Stimulated activated CD8-positive, alpha-beta memory T cell treated with anti-CD3 and anti-CD28 coated beads, Interleukin-15, amount 100 ng/mL, for 1 hour (primary cell): ENCODE measurements around the gene CPA1.

Source experiments
- DNase-seq: peaks from one replicate; pipeline ENCODE4 v3.0.0-alpha.2; 2020; ENCODE audit warnings: low read depth

CPA1 gene

DNA sequence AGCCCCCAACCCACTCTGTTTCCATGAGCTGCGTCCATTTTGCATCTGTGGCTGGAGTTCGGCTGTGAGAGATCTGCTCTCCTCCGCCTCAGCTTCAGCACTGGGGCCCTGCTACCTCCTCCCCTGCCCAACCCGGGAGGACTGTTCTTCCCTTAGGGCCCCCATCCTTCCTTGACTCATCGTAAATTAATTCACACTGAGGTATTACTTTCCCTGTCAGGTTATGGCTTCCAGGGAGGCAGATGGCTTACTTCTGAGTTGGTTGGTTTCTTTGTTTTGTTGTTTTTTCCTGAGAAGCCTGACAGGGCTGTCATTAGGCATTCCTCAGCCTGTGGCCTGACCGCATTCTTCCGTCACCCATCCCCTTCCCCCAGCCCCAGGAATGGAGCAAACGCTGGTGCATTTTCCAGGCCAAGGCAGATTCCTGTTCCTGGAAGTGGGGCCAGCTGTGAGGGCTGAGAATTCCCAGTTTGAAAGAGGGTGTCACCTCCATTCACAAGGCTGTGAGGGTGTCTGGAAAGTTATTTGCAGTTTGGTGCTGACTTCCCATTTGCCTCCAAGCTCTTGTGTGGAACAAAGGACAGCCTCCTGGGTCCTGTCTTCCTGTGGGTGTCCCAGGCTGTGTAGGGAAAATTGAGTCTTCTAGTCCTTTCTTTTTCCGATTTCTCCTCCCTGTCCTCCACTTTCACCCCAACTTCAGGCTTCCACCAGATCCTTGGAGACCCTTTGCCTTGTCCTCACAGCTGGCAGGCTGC, 24.0 kb upstream of the CPA1 start:
- DNase-seq, result no peak

GRCh38 chr7:130356876-130357611, 23.2 kb upstream of the CPA1 start:
- no peak for DNase-seq

DNA sequence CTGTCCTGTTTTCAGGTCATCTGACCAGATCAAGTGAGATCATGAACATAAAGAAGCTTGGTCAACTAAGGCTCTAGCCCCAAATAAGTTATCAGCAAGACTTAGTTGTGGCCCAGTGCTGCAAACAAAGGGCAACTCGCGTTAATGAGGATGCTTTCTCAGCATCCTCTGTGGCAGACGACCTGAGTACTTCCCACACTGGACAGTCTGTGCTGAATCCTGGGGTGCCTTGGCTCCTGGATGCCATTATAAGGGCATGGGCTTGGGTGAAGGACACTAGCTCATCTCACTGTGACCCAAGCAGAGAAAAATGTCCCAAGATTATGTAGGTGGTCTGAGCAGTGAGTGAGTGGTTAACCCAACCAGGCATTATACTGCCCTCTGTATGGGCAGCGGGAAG, 21.8 kb upstream of the CPA1 start:
- no peak for DNase-seq

DNA sequence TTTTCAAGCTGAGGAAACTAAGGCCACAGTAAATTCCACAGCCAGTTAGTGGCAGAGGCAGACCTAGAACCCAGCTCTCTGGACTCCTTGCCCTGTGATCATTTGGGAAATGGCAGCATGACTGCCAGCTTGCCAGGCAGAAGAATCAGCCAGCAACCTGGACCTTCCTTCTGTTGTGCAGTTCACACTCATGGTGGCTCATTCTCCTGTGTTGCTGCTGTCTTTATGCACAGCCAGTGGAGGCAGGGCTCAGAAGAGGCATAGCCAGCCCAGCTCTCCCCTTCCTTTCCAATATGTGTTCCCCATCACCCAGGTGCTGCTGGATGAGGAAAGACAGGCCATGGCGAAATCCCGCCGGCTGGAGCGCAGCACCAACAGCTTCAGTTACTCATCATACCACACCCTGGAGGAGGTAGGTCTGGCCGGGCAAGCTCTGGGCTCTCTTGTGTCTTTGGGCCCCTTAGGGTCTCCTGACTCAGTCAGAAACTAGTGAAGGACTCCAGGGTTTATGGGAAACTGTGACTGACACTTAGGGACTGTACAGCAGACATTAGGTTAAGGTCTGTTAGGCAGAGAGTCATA, 20.9 kb upstream of the CPA1 start:
- DNase-seq, result no peak

- no peak for DNase-seq
These were observed 19.8 kb upstream of the CPA1 start for GRCh38 chr7:130360518-130360917.

- DNase-seq, result no peak
These were observed 18.6 kb upstream of the CPA1 start for GRCh38 chr7:130361681-130362080.

- no peak for DNase-seq
These were observed 18.0 kb upstream of the CPA1 start for GRCh38 chr7:130362251-130362816.

- no peak for DNase-seq
These were observed 17.1 kb upstream of the CPA1 start for GRCh38 chr7:130363026-130363847.

DNA sequence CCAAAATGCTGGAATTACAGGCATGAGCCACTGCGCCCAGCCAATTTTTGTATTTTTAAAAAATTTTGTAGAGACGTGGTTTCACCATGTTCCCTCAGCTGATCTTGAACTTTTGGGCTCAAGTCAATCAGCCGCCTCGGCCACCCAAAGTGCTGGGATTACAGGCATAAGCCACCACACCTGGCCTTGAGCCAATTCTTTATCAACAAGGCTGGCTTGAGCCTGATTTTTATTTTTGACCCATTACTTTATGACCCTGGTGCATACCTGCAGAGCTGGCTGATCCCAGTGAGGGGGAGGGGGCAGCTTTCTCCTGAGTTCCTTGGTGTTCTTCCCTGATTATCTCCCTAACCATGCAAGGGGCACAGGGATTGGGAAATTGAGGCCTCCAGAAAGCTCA, 15.8 kb upstream of the CPA1 start:
- no peak for DNase-seq

DNA sequence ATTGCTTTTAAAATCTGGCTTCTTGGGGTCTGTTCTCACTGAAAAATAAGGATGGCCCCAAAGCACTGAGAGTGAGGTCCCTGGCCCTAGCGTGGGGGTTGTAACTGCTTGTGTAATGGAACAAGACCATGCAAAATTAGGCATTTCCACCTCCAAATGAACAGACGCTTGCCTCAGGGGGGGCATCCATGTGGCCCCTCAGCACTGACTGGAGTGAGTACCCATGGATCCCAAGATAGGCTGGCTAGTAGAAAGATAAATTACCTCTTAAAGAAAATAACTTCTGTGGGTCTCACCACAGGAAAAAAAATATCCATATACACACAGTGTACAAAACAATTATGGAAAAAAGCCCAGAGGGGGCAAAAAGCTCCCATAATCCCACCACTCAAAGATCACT, 15.2 kb upstream of the CPA1 start:
- DNase-seq, result no peak

DNA sequence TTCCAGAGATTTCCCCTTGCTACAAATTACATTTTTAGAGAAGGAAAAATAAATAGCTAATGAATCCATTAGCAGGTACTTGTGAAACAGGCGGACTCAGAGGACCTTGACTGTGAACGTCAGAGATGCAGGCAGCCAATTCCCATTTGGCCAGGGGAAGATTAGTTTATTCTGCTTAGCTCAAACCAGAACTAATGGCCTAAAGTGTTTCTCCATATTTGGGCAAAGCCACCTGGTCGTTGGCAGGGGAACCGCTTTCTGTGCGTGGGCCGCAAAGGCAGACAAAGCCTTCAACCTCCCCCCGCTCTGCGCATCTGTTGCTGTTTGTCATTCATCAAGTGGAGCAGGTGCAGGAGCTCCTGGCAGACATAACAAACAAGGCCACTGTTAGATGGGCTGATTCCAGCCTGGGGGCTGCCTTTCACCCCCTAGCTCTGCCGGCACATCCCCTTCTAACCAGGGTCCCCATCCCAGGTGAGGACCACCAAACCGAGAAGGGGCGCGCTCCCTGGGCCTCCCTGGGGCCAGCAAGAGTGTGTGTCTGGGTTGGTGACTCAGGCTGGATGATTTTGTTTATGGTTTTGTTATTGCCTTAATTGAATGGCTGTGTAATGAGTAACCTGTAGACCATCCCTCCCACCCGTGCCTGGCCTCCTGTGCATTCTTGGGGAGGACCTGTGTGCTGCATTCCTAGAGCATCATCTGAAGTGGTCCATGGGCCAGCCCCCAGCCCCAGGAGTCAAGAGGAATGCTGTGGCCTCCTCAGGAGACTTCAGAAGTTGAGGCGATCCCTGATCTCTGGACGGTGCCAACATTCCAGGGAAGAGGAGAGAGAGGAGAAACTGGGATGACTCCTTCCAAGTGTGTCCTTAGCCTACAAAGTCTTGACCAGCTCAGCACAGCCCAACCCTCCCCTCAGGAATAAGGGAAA, 14.5 kb upstream of the CPA1 start:
- DNase-seq, result no peak

DNA sequence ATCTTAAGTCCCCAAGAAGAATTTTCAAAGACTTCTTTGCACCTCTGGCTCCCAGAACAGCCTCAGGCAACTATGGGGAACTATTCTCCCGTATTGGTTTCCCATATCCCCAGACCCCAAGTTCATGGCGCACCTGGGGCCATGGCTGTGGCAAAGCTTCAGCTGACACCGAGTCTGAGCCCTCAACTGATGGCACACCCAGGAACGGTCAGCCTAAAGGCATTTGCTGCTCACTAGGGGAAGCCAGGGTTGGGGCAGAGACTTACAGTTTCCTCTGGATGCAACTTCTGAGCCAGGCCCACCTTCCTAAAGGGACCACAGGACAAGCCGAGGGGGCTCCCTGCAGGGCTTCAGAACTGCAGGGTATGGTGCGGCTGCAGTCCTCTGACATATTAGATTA, 13.7 kb upstream of the CPA1 start:
- no peak for DNase-seq

DNA sequence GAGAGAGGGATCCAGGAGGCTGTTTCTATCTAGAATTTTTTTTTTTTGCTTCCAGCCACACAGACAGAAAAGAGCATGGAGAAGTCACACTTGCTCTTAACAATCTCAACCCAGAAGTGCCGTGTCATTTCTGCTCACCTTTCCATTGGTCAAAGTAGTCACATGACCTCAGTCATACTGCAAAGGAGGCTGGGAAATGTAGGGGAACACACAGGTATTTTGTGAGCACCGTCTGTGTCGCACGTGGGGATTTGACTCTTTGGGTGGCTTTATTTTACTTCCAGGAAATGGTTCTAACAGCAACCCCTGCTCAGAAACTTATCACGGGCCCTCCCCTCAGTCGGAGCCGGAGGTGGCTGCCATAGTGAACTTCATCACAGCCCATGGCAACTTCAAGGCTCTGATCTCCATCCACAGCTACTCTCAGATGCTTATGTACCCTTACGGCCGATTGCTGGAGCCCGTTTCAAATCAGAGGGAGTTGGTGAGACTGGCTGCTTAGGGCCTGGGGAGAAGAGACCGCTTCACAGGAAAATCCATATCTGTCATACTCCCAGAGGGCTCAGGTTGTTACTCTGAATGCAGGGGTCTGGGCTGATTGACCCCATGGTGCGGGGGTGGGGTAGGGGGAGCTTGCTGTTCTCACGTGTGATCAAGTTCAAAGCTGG, 13.1 kb upstream of the CPA1 start:
- DNase-seq, result no peak

DNA sequence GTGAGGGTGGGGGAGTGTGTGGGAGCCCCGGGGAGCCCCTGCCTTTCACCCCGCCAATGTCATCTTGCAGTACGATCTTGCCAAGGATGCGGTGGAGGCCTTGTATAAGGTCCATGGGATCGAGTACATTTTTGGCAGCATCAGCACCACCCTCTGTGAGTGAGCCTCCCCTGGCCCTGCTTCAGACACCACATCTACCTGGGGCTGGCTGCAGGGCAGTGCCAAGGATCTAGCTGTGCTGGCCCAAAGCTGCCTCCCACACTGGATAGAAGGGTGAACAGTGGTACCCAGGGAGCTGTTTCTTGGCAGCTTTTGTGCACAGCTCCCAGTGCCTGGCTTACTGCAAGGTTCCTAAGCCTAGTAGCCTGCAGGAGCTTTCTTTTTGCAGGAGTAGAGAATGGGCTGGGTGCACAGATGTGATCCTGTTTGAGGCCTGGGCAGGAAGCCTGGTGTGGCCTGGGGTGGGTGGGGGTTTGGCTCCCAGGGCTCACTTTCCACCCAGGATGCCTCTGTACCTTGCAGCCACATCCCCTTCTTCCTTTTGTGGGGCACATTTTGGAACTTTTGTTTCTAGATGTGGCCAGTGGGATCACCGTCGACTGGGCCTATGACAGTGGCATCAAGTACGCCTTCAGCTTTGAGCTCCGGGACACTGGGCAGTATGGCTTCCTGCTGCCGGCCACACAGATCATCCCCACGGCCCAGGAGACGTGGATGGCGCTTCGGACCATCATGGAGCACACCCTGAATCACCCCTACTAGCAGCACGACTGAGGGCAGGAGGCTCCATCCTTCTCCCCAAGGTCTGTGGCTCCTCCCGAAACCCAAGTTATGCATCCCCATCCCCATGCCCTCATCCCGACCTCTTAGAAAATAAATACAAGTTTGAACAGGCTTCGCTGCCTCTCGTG, 12.2 kb upstream of the CPA1 start:
- no peak for DNase-seq

DNA sequence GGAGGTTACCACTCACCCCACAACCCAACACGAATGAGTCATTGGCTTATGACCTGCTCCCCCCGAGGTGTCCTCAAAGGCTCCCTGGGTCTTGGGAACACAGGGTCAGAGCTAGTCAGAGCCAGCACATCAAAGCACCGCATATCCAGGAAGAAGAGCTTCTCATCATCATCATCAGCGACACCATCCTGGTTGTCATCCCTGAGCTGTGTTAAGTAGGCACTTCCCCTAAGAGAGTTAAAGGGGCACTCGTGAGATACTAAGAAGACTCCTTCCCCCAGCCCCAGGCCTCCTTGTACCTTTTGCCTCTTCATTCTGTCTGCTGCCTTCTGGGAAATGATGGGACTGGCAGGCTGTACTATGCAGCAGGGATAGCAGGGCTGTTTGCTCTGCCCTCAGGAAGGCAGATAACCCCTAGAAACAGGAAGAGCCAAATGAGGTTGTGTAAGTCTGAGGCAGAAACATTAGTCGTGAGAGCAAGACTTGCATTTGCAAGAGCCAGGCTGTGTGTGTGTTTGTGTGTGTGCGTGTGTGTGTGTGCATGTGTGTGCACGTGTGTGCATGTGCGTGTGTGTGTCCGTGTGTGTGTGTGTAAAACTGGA, 11.1 kb upstream of the CPA1 start:
- no peak for DNase-seq

DNA sequence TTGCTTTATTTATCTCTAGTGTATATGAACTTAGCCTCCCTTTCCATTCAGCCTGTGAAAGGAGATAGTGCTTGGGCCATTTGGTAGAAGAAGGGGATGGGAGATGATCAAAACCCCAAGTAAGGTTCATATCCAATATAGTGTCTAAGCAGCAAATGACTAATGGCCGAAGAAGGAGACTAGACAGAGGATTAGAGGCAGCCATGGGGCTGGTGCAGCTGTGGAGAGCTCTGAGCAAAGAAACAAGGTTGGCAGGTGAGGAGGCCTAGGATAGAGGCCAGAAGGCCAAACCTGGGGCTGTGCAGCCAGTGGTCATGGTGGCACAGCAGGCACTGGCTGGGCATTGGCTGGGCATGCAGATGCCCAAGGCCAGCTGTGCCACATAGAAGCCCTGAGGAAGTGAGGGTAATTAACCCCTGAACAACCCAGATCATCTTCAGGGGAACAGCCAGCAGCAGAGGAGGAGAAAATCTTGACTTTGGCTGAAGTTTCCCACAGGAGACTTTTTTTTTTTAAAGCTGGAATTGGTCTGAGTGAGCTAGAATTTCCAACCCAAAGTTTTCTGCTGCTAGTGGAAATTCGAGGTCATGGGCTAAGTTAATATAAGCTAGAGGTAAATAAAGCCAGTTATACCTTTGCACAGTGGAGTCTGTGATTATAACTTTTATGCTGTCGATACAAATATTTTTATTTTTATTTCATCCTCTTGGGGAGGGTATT, 10.3 kb upstream of the CPA1 start:
- no peak for DNase-seq

DNA sequence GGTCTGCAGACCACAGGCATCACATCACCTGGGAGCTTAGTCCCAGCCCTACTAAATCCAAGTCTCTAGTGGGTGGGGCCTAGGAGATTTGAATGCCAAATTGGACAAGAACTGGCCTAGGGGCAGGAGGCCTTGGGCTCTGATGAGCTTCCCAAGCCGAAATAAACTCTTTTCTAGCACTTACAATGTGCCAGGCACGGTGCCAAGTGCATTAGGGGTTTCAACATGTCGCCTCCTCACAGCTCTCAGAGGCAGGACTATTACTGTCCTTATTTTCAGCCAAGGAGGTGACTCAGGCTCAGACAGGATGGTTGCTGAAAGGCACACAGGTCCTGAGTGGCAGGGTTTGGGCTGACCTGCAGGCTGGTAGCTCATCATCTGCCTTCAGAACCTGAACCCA, 9.2 kb upstream of the CPA1 start:
- DNase-seq, result no peak

GRCh38 chr7:130372402-130373165, 7.7 kb upstream of the CPA1 start:
- no peak for DNase-seq
